Measurements from ENCODE around the gene MORN5.

DNA sequence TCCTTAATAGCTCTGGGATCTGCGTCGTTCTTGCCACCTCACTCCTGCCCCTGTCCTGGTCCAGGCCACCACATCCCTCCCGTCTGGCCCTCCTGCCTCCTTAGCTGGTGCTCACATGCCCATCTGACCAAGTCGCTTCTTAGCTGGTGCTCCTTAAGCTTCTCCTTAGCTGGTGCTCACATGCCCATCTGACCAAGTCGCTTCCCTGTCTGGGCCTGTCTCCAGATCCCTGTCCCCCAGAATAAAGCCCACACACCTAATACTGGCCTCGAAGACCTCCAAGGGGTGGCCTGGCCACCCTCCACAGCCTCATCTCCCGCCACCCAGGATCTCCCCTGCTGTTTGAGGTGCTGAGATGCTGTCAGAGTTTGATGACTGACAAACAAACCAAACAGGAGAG is 35.2 kb upstream of the MORN5 start:
- TF ChIP-seq, protein P1, sequence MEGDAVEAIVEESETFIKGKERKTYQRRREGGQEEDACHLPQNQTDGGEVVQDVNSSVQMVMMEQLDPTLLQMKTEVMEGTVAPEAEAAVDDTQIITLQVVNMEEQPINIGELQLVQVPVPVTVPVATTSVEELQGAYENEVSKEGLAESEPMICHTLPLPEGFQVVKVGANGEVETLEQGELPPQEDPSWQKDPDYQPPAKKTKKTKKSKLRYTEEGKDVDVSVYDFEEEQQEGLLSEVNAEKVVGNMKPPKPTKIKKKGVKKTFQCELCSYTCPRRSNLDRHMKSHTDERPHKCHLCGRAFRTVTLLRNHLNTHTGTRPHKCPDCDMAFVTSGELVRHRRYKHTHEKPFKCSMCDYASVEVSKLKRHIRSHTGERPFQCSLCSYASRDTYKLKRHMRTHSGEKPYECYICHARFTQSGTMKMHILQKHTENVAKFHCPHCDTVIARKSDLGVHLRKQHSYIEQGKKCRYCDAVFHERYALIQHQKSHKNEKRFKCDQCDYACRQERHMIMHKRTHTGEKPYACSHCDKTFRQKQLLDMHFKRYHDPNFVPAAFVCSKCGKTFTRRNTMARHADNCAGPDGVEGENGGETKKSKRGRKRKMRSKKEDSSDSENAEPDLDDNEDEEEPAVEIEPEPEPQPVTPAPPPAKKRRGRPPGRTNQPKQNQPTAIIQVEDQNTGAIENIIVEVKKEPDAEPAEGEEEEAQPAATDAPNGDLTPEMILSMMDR (IDR thresholded peaks at IDR 0.05 in 8 of 11, conservative IDR thresholded peaks at IDR 0.05 in 3 of 11): no peak
- TF ChIP-seq POLR2A (IDR thresholded peaks at IDR 0.05) (no peak), POLR2AphosphoS5 (IDR thresholded peaks at IDR 0.05) (no peak)

Measured in spleen (tissue), 7 donors.